ENCODE data around the gene ARL6IP4. TPM values are rescaled to one million over a fixed set of nuclear protein-coding genes. Genes with fewer than 3 reads are reported as not detected.
"Not testable (repeated sequence)": the region's sequence is repeated elsewhere in the genome, so short reads cannot be mapped to it uniquely, and the experiment has no call there.

The ARL6IP4 gene
- 159 TPM for polyA plus RNA-seq (2013, experiment 1 of 4)
- polyA plus RNA-seq (2013, experiment 2 of 4): 151 TPM
- polyA plus RNA-seq (2013, experiment 3 of 4): 149 TPM
- 157 TPM for polyA plus RNA-seq (2013, experiment 4 of 4)

DNA sequence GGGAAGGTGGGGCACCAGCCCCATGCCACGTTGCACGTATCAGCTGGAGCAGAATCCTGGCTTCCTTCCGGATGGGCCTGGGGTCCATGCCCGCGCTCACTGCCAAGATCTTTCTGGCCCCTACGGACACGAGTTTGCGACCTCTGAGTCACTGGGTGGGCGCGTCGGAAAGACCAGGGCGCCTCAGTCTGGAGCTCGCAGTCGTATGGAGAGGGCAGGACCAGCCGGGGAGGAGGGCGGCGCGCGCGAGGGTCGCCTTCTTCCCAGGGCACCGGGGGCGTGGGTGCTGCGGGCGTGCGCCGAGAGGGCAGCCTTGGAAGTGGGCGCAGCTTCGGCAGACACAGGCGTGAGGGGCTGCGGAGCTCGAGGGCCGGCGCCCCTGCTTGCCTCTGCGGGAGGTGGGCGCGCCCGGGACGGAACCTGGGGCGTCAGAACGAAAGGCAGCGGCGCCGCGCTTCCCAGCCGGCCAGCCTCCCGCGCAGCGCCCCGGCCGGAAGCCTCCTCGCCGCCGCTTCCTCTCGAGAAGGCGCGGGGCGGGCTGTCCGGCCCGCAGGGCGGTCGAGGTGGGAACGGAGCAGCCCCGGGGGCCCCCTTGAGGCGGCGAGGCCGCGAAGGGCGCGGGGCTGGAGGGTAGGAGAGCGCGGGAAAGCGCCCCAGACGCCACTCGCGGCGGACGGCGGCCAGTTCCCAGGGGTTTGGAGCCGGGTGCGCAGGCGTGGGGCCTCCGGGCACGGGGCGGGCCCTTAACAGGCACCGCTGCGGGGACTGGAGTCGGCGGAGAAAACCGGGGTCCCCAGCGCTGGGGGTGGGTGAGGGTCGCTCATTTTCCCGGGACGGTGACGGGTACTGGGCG, at the start of gene ARL6IP4:
TSS of gene ARL6IP4 (plus strand) at position 499 of the 853 bp plus-strand sequence. CDS start 459 bp downstream, outside the sequence.
- H3K27ac ChIP-seq (ENCODE audit: insufficient read depth, low read depth, low read length, poor library complexity, severe bottlenecking): no peak within 1 kb of the TSS
- H3K4me3 ChIP-seq (ENCODE audit: insufficient read depth, low read depth, low read length): peak within 1 kb of the TSS; percentile 76
- no peaks in the 10 kb centered on the region for H3K9me3 ChIP-seq (ENCODE audit: control insufficient read depth, low read length)
- no peaks in the 10 kb centered on the region for H3K27me3 ChIP-seq (ENCODE audit: control insufficient read depth, insufficient read depth, low read length, poor library complexity, severe bottlenecking)
- WGBS, 2 experiments: 0 to 1% methylated on average over 96 of the region's 96 CpGs
- peaks cover 3% of the 10 kb centered on the region for H3K36me3 ChIP-seq (ENCODE audit: control insufficient read depth, insufficient read depth, low read length)
- peaks cover 25% of the 10 kb centered on the region for H3K4me1 ChIP-seq (ENCODE audit: control insufficient read depth, insufficient read depth, low read length)

DNA sequence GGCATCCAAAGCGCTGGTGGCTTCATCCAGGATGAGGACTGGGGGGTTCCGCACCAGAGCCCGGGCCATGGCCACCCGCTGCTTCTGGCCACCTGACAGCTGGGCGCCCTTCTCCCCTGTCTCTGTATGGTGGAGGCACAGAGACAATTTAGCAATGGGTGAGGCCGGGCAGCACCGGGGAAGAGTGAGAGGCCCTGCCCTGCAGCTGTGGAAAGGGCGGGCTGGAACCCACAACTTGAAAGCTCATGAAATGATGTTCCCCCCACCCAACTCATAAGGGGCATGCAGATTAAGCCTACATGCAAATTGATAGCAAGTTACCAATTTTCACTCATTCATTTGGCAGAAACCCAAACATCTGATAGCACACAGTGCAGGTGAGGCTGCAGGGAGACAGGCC, 48.3 kb upstream of the ARL6IP4 start:
- WGBS, 2 experiments: 94 to 95% methylated on average over 8 of the region's 8 CpGs

DNA sequence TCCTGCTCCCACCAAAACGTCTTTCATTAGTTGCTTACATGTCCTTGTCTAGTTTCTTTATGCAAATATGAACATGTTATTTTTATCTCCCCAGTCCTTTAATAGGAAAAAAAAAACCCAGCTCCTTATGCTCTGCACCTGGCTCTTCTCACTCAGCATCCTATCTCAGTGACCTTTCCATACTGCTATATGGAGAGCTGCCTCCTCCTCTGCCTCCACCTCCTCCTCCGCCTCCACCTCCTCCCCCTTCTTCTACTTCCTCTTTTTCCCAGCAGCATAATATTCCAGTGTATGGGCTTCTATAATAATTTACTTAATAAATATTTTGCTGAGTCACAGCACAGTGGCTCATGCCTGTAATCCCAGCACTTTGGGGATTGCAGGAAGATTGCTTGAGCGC, 45.8 kb upstream of the ARL6IP4 start:
- Histone ChIP-seq H3K4me3 (ENCODE audit: insufficient read depth, low read depth, low read length) (no peak overlapping the region), H3K9me3 (ENCODE audit: control insufficient read depth, low read length) (no peaks in the 10 kb centered on the region), H3K4me1 (ENCODE audit: control insufficient read depth, insufficient read depth, low read length) (peaks cover 11% of the 10 kb centered on the region), H3K27me3 (ENCODE audit: control insufficient read depth, insufficient read depth, low read length, poor library complexity, severe bottlenecking) (no peaks in the 10 kb centered on the region), H3K36me3 (ENCODE audit: control insufficient read depth, insufficient read depth, low read length) (no peaks in the 10 kb centered on the region), H3K27ac (ENCODE audit: insufficient read depth, low read depth, low read length, poor library complexity, severe bottlenecking) (no peak overlapping the region)
- WGBS, 2 experiments: 77 to 88% methylated on average over 2 to 3 of the region's 3 CpGs

More for the DNA sequence above, 48.3 kb upstream of the ARL6IP4 start:
- Histone ChIP-seq H3K27me3 (ENCODE audit: control insufficient read depth, insufficient read depth, low read length, poor library complexity, severe bottlenecking) (no peaks in the 10 kb centered on the region), H3K36me3 (ENCODE audit: control insufficient read depth, insufficient read depth, low read length) (no peaks in the 10 kb centered on the region), H3K9me3 (ENCODE audit: control insufficient read depth, low read length) (no peaks in the 10 kb centered on the region), H3K27ac (ENCODE audit: insufficient read depth, low read depth, low read length, poor library complexity, severe bottlenecking) (no peak overlapping the region), H3K4me3 (ENCODE audit: insufficient read depth, low read depth, low read length) (no peak overlapping the region), H3K4me1 (ENCODE audit: control insufficient read depth, insufficient read depth, low read length) (peaks cover 20% of the 10 kb centered on the region)

DNA sequence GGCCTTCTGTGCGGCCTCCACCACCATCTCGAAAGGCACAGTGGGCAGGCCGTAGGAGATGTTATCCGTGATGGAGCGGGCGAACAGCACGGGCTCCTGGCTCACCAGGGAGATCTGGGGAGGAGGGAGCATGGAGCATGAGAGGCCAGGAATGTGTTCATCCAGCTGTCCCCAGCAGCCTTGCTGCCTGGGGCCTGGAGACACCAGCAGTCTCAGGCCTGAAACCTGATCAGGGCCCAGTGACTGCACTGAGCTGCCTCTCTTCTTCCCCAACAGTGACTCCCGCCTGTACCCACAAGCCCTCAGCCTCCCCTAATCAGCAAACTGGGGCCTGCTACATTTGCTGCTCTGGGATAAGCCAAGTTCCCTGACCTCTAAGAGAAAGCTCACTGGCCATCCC, 45.2 kb upstream of the ARL6IP4 start:
- Histone ChIP-seq H3K36me3 (ENCODE audit: control insufficient read depth, insufficient read depth, low read length) (no peaks in the 10 kb centered on the region), H3K9me3 (ENCODE audit: control insufficient read depth, low read length) (no peaks in the 10 kb centered on the region), H3K4me3 (ENCODE audit: insufficient read depth, low read depth, low read length) (no peak overlapping the region), H3K27ac (ENCODE audit: insufficient read depth, low read depth, low read length, poor library complexity, severe bottlenecking) (no peak overlapping the region), H3K27me3 (ENCODE audit: control insufficient read depth, insufficient read depth, low read length, poor library complexity, severe bottlenecking) (no peaks in the 10 kb centered on the region), H3K4me1 (ENCODE audit: control insufficient read depth, insufficient read depth, low read length) (peaks cover 8% of the 10 kb centered on the region)
- 79% methylated on average over 8 of the region's 8 CpGs for WGBS, 2 experiments

DNA sequence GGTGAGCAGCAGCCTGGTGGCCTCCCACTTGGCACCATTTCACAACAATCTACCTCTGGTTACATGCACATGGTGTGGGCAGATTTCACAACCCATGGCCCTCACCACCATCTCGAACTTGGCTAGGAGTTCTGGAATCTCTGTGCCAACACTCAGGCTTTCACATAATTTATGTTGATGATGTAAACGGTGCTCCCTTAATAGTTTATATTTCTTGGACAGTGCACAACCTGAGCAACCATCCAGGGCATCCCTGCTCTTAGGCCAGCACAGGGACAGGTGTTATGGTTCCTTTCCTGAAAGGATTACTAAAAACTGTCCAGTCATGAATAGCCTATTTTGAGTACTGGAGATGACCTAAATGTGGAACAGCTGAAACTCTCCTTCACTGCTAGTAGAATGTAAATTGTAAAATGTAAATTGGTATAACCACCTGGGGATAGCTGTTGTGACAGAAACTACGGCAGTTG, 42.8 kb upstream of the ARL6IP4 start:
- H3K27ac ChIP-seq (ENCODE audit: insufficient read depth, low read depth, low read length, poor library complexity, severe bottlenecking): no peak overlapping the region
- H3K4me1 ChIP-seq (ENCODE audit: control insufficient read depth, insufficient read depth, low read length): peaks cover 8% of the 10 kb centered on the region
- H3K36me3 ChIP-seq (ENCODE audit: control insufficient read depth, insufficient read depth, low read length): no peaks in the 10 kb centered on the region
- H3K27me3 ChIP-seq (ENCODE audit: control insufficient read depth, insufficient read depth, low read length, poor library complexity, severe bottlenecking): no peaks in the 10 kb centered on the region
- 91 to 93% methylated on average over 3 of the region's 3 CpGs for WGBS, 2 experiments
- H3K9me3 ChIP-seq (ENCODE audit: control insufficient read depth, low read length): no peaks in the 10 kb centered on the region
- no peak overlapping the region for H3K4me3 ChIP-seq (ENCODE audit: insufficient read depth, low read depth, low read length)

DNA sequence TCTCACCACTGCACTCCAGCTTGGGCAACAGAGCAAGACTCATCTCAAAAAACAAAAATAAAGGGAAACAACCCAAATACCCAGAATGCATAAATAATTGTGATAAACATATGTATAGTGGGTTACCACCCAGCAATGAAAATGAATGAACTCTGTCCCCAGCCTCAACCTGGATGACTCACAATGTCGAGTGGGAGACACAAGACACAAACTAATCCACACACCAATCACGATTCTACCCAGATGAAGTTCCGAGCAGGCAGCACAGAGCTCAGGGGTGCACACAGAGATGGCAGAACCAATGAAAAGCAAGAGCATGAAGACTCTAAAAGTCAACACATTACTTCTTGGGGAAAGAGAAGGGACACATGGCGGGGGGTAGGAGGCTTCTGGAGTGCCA, 41.4 kb upstream of the ARL6IP4 start:
- no peak overlapping the region for H3K27ac ChIP-seq (ENCODE audit: insufficient read depth, low read depth, low read length, poor library complexity, severe bottlenecking)
- no peaks in the 10 kb centered on the region for H3K36me3 ChIP-seq (ENCODE audit: control insufficient read depth, insufficient read depth, low read length)
- peaks cover 8% of the 10 kb centered on the region for H3K4me1 ChIP-seq (ENCODE audit: control insufficient read depth, insufficient read depth, low read length)
- H3K4me3 ChIP-seq (ENCODE audit: insufficient read depth, low read depth, low read length): no peak overlapping the region
- H3K27me3 ChIP-seq (ENCODE audit: control insufficient read depth, insufficient read depth, low read length, poor library complexity, severe bottlenecking): no peaks in the 10 kb centered on the region
- no peaks in the 10 kb centered on the region for H3K9me3 ChIP-seq (ENCODE audit: control insufficient read depth, low read length)
- WGBS, 2 experiments: 91% methylated on average over 4 of the region's 4 CpGs

DNA sequence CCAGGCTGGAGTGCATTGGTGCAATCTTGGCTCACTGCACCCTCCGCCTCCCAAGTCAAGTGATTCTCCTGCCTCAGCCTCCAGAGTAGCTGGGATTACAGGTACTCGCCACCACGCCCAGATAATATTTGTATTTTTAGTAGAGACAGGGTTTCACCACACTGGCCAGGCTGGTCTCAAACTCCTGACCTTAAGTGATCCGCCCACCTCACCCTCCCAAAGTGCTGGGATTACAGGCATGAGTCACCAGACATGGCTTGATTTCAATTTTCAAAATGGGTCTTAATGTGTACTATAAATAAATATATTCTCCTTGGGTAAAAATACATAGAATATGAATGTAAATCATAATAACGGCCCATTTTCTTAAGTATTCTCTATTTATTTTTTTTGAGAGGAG, 39.1 kb upstream of the ARL6IP4 start:
- not testable (repeated sequence) for H3K27ac ChIP-seq (ENCODE audit: insufficient read depth, low read depth, low read length, poor library complexity, severe bottlenecking); H3K9me3 ChIP-seq (ENCODE audit: control insufficient read depth, low read length); H3K36me3 ChIP-seq (ENCODE audit: control insufficient read depth, insufficient read depth, low read length); H3K4me1 ChIP-seq (ENCODE audit: control insufficient read depth, insufficient read depth, low read length); H3K4me3 ChIP-seq (ENCODE audit: insufficient read depth, low read depth, low read length); H3K27me3 ChIP-seq (ENCODE audit: control insufficient read depth, insufficient read depth, low read length, poor library complexity, severe bottlenecking)
- WGBS, 2 experiments: 90 to 94% methylated on average over 3 to 5 of the region's 5 CpGs

DNA sequence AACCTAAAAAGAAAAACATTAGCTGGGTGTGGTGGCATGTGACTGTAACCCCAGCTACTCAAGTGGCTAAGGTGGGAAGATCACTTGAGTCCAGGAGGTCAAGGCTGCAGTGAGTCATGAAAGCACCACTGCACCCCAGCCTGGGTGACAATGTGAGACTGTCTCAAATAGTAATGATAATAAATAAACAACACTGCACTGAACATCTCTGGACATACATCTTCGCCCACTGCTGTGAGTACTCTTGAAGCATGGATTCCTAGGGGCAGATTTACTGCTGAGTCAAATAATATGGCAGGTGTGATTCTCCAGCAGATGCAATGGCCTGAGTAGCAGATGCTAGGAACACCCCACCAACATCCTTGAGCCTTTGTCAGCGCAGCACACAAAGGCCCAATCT, 37.8 kb upstream of the ARL6IP4 start:
- Histone ChIP-seq H3K4me3 (ENCODE audit: insufficient read depth, low read depth, low read length) (no peak overlapping the region), H3K36me3 (ENCODE audit: control insufficient read depth, insufficient read depth, low read length) (no peaks in the 10 kb centered on the region), H3K9me3 (ENCODE audit: control insufficient read depth, low read length) (no peaks in the 10 kb centered on the region), H3K27me3 (ENCODE audit: control insufficient read depth, insufficient read depth, low read length, poor library complexity, severe bottlenecking) (no peaks in the 10 kb centered on the region), H3K4me1 (ENCODE audit: control insufficient read depth, insufficient read depth, low read length) (peaks cover 6% of the 10 kb centered on the region), H3K27ac (ENCODE audit: insufficient read depth, low read depth, low read length, poor library complexity, severe bottlenecking) (no peak overlapping the region)
- WGBS, 2 experiments: 81 to 90% methylated on average over 2 of the region's 2 CpGs

DNA sequence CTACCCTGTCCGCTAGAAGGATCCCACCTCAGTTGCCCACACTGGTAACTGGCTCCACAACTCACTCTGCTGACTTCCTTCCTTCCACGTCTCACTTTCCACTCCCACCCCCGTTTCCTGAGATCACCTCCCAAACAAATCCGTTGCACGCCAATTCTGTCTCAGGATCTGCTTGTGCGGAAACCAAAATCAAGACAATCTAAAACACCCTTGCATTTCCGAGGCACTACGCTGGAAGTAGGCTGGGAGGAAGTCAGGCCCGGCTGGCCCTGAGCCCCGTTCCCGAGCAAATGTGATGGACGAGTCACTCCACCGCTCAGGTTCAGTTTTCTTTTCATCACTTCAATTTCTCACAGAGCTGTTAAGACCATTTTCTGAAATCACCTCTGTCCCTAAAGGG, 37.3 kb upstream of the ARL6IP4 start:
- H3K4me1 ChIP-seq (ENCODE audit: control insufficient read depth, insufficient read depth, low read length): peaks cover 6% of the 10 kb centered on the region
- WGBS, 2 experiments: 91 to 94% methylated on average over 13 of the region's 13 CpGs
- no peaks in the 10 kb centered on the region for H3K27me3 ChIP-seq (ENCODE audit: control insufficient read depth, insufficient read depth, low read length, poor library complexity, severe bottlenecking)
- H3K4me3 ChIP-seq (ENCODE audit: insufficient read depth, low read depth, low read length): no peak overlapping the region
- H3K27ac ChIP-seq (ENCODE audit: insufficient read depth, low read depth, low read length, poor library complexity, severe bottlenecking): no peak overlapping the region
- H3K36me3 ChIP-seq (ENCODE audit: control insufficient read depth, insufficient read depth, low read length): no peaks in the 10 kb centered on the region
- H3K9me3 ChIP-seq (ENCODE audit: control insufficient read depth, low read length): no peaks in the 10 kb centered on the region

DNA sequence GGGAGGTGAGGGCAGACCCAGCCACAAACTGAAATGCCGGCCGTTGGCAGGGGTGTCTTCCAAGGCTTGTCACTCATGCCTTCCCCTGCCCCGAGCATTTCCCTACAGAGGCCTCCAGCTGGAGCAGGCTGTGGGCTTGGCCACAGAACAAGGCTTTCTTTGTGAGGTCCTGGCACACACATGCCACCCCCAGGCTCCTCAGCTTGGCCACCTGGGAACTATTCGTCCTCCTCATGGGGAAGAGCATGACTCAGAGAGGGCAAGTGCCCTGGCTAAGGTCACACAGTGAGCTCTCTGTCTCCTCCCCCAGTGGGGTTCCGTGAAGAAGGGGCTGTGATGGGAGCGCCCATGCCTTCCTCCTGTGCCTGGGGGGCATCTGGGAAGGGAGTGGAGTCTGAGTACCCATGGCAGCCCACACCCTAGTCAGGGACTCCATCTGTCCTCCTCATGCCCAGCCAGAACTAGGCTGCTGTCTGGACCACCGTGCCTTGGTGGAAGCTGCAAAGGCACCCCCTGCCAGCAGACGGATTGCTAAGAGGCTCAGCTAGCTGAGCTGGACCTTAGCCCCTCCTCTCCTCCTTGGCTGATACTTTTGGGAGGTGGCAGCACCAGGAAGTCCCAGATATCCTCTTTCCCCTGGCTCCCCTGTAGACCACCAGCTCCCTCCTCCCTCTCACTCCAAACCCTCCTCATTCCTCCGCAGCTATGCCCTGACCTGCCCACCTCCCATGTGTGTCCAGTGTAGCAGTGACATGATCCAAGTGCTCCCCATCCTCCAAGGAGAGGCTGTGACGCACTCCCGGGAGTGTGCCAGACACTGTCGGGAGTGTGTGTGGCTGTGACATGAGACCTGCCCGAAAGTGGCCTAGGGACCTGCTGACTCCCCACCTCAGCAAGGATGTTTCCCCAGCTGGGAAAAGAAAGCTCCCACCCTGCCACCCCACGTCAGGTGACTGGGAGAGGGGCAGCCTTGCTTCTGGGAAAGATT, 35.6 kb upstream of the ARL6IP4 start:
- no peak overlapping the region for H3K4me3 ChIP-seq (ENCODE audit: insufficient read depth, low read depth, low read length)
- 73 to 74% methylated on average over 14 of the region's 14 CpGs for WGBS, 2 experiments
- H3K36me3 ChIP-seq (ENCODE audit: control insufficient read depth, insufficient read depth, low read length): no peaks in the 10 kb centered on the region
- H3K9me3 ChIP-seq (ENCODE audit: control insufficient read depth, low read length): no peaks in the 10 kb centered on the region
- no peaks in the 10 kb centered on the region for H3K27me3 ChIP-seq (ENCODE audit: control insufficient read depth, insufficient read depth, low read length, poor library complexity, severe bottlenecking)
- H3K27ac ChIP-seq (ENCODE audit: insufficient read depth, low read depth, low read length, poor library complexity, severe bottlenecking): no peak overlapping the region
- H3K4me1 ChIP-seq (ENCODE audit: control insufficient read depth, insufficient read depth, low read length): peaks cover 6% of the 10 kb centered on the region
